Measurements from ENCODE around the gene ERO1A. TPM values are rescaled to one million over a fixed set of nuclear protein-coding genes. Genes with fewer than 3 reads are reported as not detected.
"Not testable (repeated sequence)": the region's sequence is repeated elsewhere in the genome, so short reads cannot be mapped to it uniquely, and the experiment has no call there.

ERO1A gene
- total RNA-seq = 10 to 100 TPM; 64.1 to 74.5 TPM
- polyA plus RNA-seq = 10 to 100 TPM; 29.6 to 32.0 (median 30.2) TPM
- total RNA-seq = 60.1 to 120 (median 100) reads per million in 6 experiments

- Mint-ChIP-seq H3K4me3 (peak within 1 kb of the TSS; percentile 94 to 100 (median 98)), H3K27ac (peak within 1 kb of the TSS; percentile 93 to 99 (median 98)), H3K27me3 (no peaks in the 10 kb centered on the region), H3K9me3 (no peaks in the 10 kb centered on the region), H3K36me3 (peaks cover 0 to 4% (median 0%) of the 10 kb centered on the region in 3 donors), H3K4me1 (peaks cover 23 to 42% (median 41%) of the 10 kb centered on the region in 4 donors)
- ATAC-seq (peak; percentile 63 to 74), DNase-seq (peak; percentile 14 to 72 (median 56))
- POLR2A ChIA-PET = interaction anchor here (0.6 to 2.6 kb wide), 20 partner anchors 9 to 1886 kb away, joined by 3 to 15 read pairs (median 5); partner anchors contain the start of genes DDHD1, GNPNAT1, GPR137C and PSMC6
Observed at GRCh38 chr14:52695481-52696091, at the start of gene ERO1A. Gene ERO1A (minus strand): TSS chr14:52695558. CDS start chr14:52695481, 77 bp downstream.

- Mint-ChIP-seq H3K9me3 (no peaks in the 10 kb centered on the region), H3K27me3 (no peaks in the 10 kb centered on the region)
- POLR2A ChIA-PET = interaction anchor here (0.7 to 3.9 kb wide), 16 partner anchors 11 to 410 kb away, joined by 3 to 54 read pairs (median 4); partner anchors contain the start of genes ERO1A, GPR137C, PSMC6 and STYX
Observed at GRCh38 chr14:52741865-52742264, 46.5 kb upstream of the ERO1A start.

GRCh38 chr14:52740751-52741150 is 45.4 kb upstream of the ERO1A start:
- H3K27me3 Mint-ChIP-seq = no peaks in the 10 kb centered on the region
- H3K9me3 Mint-ChIP-seq = no peaks in the 10 kb centered on the region
- H3K36me3 Mint-ChIP-seq = peaks cover 0 to 16% (median 9%) of the 10 kb centered on the region in 3 donors
- DNase-seq = no peak
- peaks cover 31 to 86% (median 78%) of the 10 kb centered on the region in 4 donors for H3K4me1 Mint-ChIP-seq
- POLR2A ChIA-PET = interaction anchor here (1.3 to 3.9 kb wide), 4 partner anchors 10 to 189 kb away, joined by 4 to 54 read pairs (median 8); partner anchors contain the start of genes GPR137C, PSMC6, STYX and TXNDC16
- peak overlapping the region; percentile 49 to 99 (median 87) for H3K27ac Mint-ChIP-seq
- peak overlapping the region in 3 of 10 donors; percentile 19 to 84 (median 39) for H3K4me3 Mint-ChIP-seq
- no peak for ATAC-seq

More at GRCh38 chr14:52741865-52742264, 46.5 kb upstream of the ERO1A start:
- peaks cover under 1 to 23% (median 16%) of the 10 kb centered on the region in 3 donors for H3K36me3 Mint-ChIP-seq
- H3K27ac Mint-ChIP-seq = peak overlapping the region; percentile 93 to 99 (median 96)
- DNase-seq (peak in 2 of 10 donors; percentile 38 to 50), ATAC-seq (peak; percentile 60 to 69)
- H3K4me1 Mint-ChIP-seq = peaks cover 22 to 82% (median 68%) of the 10 kb centered on the region in 4 donors
- H3K4me3 Mint-ChIP-seq = peak overlapping the region; percentile 54 to 86 (median 80)

GRCh38 chr14:52738409-52738808 is 43.1 kb upstream of the ERO1A start:
- POLR2A ChIA-PET = interaction anchor here (0.6 to 1.2 kb wide), 2 partner anchors 9 to 36 kb away, joined by 3 read pairs; partner anchors contain the start of gene STYX
- Mint-ChIP-seq H3K9me3 (no peaks in the 10 kb centered on the region), H3K4me1 (peaks cover 40 to 88% (median 78%) of the 10 kb centered on the region in 4 donors), H3K27ac (peak overlapping the region; percentile 4 to 99 (median 81)), H3K4me3 (peak overlapping the region in 6 of 10 donors; percentile 5 to 55 (median 22)), H3K36me3 (peaks cover under 1 to 27% (median 23%) of the 10 kb centered on the region in 3 donors), H3K27me3 (no peaks in the 10 kb centered on the region)
- DNase-seq (peak in 1 of 10 donors; percentile 15), ATAC-seq (no peak)

- H3K27ac Mint-ChIP-seq = peak overlapping the region; percentile 45 to 99 (median 82)
- H3K4me3 Mint-ChIP-seq = peak overlapping the region in 8 of 10 donors; percentile 8 to 72 (median 49)
- ATAC-seq = peak in 1 of 2 donors; percentile 29
- POLR2A ChIA-PET = interaction anchor here (0.5 to 1.7 kb wide), 5 partner anchors 10 to 56 kb away, joined by 3 to 6 read pairs (median 5); partner anchors contain the start of gene ERO1A
- H3K9me3 Mint-ChIP-seq = no peaks in the 10 kb centered on the region
- H3K4me1 Mint-ChIP-seq = peaks cover 32 to 87% (median 73%) of the 10 kb centered on the region in 4 donors
- no peak for DNase-seq
- H3K27me3 Mint-ChIP-seq = no peaks in the 10 kb centered on the region
- H3K36me3 Mint-ChIP-seq = peaks cover 7 to 41% (median 29%) of the 10 kb centered on the region in 3 donors
Observed at GRCh38 chr14:52735921-52736489, 40.6 kb upstream of the ERO1A start.

- Mint-ChIP-seq H3K36me3 (peaks cover 7 to 37% (median 29%) of the 10 kb centered on the region in 3 donors), H3K4me3 (peak overlapping the region in 2 of 10 donors; percentile 1 to 46)
- no peak for DNase-seq
Observed at GRCh38 chr14:52733824-52734223, 38.5 kb upstream of the ERO1A start.

GRCh38 chr14:52730709-52731111 is 35.4 kb upstream of the ERO1A start:
- POLR2A ChIA-PET = interaction anchor here (1.1 to 4.7 kb wide), 6 partner anchors 12 to 423 kb away, joined by 4 to 54 read pairs (median 5); partner anchors contain the start of genes DDHD1, ERO1A and PSMC6
- Mint-ChIP-seq H3K4me3 (peak overlapping the region; percentile 90 to 97 (median 93)), H3K36me3 (peaks cover 7 to 52% (median 22%) of the 10 kb centered on the region in 3 donors), H3K4me1 (peaks cover 13 to 54% (median 30%) of the 10 kb centered on the region in 4 donors), H3K9me3 (no peaks in the 10 kb centered on the region), H3K27ac (peak overlapping the region; percentile 86 to 97 (median 93)), H3K27me3 (no peaks in the 10 kb centered on the region)
- ATAC-seq (no peak), DNase-seq (no peak)

More at GRCh38 chr14:52733824-52734223, 38.5 kb upstream of the ERO1A start:
- POLR2A ChIA-PET = no interaction called here
- H3K4me1 Mint-ChIP-seq = peaks cover 30 to 78% (median 57%) of the 10 kb centered on the region in 4 donors
- no peaks in the 10 kb centered on the region for H3K27me3 Mint-ChIP-seq
- peak overlapping the region in 8 of 10 donors; percentile 41 to 87 (median 74) for H3K27ac Mint-ChIP-seq
- H3K9me3 Mint-ChIP-seq = no peaks in the 10 kb centered on the region
- ATAC-seq = no peak

GRCh38 chr14:52729925-52730708 is 34.8 kb upstream of the ERO1A start, which contains the start of gene STYX:
Gene STYX (plus strand): TSS chr14:52730166. CDS start chr14:52730475, 309 bp downstream.
- H3K36me3 Mint-ChIP-seq = peaks cover 7 to 57% (median 19%) of the 10 kb centered on the region in 3 donors
- peak within 1 kb of the TSS; percentile 90 to 97 (median 93) for H3K4me3 Mint-ChIP-seq
- H3K27ac Mint-ChIP-seq = peak within 1 kb of the TSS; percentile 86 to 97 (median 93)
- DNase-seq (peak; percentile 89 to 98 (median 96)), ATAC-seq (peak; percentile 92 to 93)
- no peaks in the 10 kb centered on the region for H3K27me3 Mint-ChIP-seq
- H3K9me3 Mint-ChIP-seq = no peaks in the 10 kb centered on the region
- peaks cover 12 to 52% (median 26%) of the 10 kb centered on the region in 4 donors for H3K4me1 Mint-ChIP-seq
- POLR2A ChIA-PET = interaction anchor here (0.7 to 4.7 kb wide), 10 partner anchors 8 to 423 kb away, joined by 3 to 54 read pairs (median 6); partner anchors contain the start of genes DDHD1, ERO1A and PSMC6

GRCh38 chr14:52729585-52729924 is 34.2 kb upstream of the ERO1A start:
- H3K36me3 Mint-ChIP-seq = peaks cover 7 to 58% (median 17%) of the 10 kb centered on the region in 3 donors
- H3K9me3 Mint-ChIP-seq = no peaks in the 10 kb centered on the region
- no peaks in the 10 kb centered on the region for H3K27me3 Mint-ChIP-seq
- H3K4me1 Mint-ChIP-seq = peaks cover 12 to 53% (median 25%) of the 10 kb centered on the region in 4 donors
- peak overlapping the region; percentile 86 to 97 (median 93) for H3K27ac Mint-ChIP-seq
- ATAC-seq = no peak
- POLR2A ChIA-PET = interaction anchor here (0.6 to 4.7 kb wide), 9 partner anchors 9 to 424 kb away, joined by 3 to 54 read pairs (median 4); partner anchors contain the start of genes DDHD1 and ERO1A
- H3K4me3 Mint-ChIP-seq = peak overlapping the region; percentile 90 to 97 (median 93)
- DNase-seq = no peak

- ATAC-seq, H3K27me3 Mint-ChIP-seq, DNase-seq, H3K9me3 Mint-ChIP-seq: not testable (repeated sequence)
- Mint-ChIP-seq H3K27ac (peak overlapping the region; percentile 43 to 90 (median 81)), H3K36me3 (peaks cover 7 to 58% (median 13%) of the 10 kb centered on the region in 3 donors), H3K4me3 (peak overlapping the region in 8 of 10 donors; percentile 17 to 72 (median 42)), H3K4me1 (peaks cover 8 to 53% (median 22%) of the 10 kb centered on the region in 4 donors)
- POLR2A ChIA-PET = interaction anchor here (0.6 to 4.7 kb wide), 8 partner anchors 9 to 97 kb away, joined by 3 to 54 read pairs (median 4); partner anchors contain the start of gene ERO1A
Observed at GRCh38 chr14:52729035-52729434, 33.7 kb upstream of the ERO1A start.

- H3K36me3 Mint-ChIP-seq = peaks cover 0 to 59% (median 6%) of the 10 kb centered on the region in 3 donors
- not testable (repeated sequence) for H3K27me3 Mint-ChIP-seq, H3K9me3 Mint-ChIP-seq, DNase-seq, ATAC-seq, H3K4me3 Mint-ChIP-seq
- peaks cover 8 to 52% (median 18%) of the 10 kb centered on the region in 4 donors for H3K4me1 Mint-ChIP-seq
- H3K27ac Mint-ChIP-seq = peak overlapping the region in 1 of 10 donors; percentile 25
- POLR2A ChIA-PET = interaction anchor here (0.9 kb wide), 1 partner anchor 14 kb away, joined by 4 read pairs; no protein-coding TSS in a partner anchor
Observed at GRCh38 chr14:52727509-52727908, 32.2 kb upstream of the ERO1A start.

Measured in naive thymus-derived CD8-positive, alpha-beta T cell (primary cell).